ENCODE measurements around the gene NOS3. TPM values are rescaled to one million over a fixed set of nuclear protein-coding genes. Genes with fewer than 3 reads are reported as not detected.

The NOS3 gene
- total RNA-seq, 1 donor from 2014 or later, result 0.74 TPM

DNA sequence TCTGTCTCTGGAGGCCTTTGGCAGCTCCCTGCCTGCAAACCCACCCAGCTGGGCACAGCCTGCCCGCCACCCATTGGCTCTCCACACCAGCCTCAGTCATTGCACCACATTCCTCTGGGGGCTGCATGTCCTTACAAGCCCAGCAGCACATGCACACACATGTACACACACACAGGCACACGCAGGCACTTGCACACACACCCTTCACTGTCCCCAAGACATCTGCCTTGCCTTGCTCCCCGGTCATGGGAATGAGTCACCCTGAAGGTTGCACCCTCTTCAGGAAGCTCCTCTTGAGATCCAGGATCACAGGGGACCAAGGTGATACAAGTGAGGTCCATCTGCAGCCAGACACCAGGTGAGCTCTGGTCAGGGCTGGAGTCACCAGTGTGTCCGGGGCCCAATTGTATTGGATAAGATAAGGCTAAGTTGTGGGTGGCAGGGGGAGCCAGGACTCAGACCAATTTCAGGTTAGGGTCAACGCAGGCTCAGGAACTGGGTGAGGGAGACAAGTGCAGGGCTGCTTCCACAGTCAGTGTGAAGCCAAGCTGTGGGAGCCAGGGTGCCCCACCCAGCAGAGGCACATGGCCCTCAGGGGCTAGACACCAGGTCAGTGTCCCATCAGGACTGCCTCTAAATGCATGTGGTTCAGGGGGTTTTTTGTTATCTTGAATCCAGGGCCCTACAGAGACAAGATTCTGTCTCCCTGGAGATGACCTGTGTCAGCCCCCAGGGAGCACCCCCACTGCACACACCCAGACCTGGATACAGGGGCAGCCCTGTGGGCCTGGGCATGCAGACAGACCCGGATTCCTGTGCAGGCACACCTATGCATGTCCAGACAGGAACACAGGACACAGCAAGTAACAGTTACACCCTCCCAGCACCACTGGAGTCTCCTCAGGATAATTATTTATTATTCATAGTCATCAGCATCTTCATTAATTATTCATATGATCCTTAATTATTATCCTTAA is 46.5 kb upstream of the NOS3 start:
- Mint-ChIP-seq H3K27ac (no peak overlapping the region), H3K27me3 (peaks cover 13% of the 10 kb centered on the region), H3K9me3 (ENCODE audit: low read depth) (no peaks in the 10 kb centered on the region), H3K4me1 (ENCODE audit: low read depth) (no peaks in the 10 kb centered on the region), H3K36me3 (ENCODE audit: insufficient read depth) (no peaks in the 10 kb centered on the region), H3K4me3 (ENCODE audit: low read depth) (no peak overlapping the region)
- no peak for TF ChIP-seq CTCF (IDR thresholded peaks at IDR 0.05; ENCODE audit: unreplicated experiment)
- no peak for DNase-seq (ENCODE audit: low spot score, unreplicated experiment)

- H3K4me3 Mint-ChIP-seq (ENCODE audit: low read depth), result no peak overlapping the region
- no peak for DNase-seq (ENCODE audit: low spot score, unreplicated experiment)
- no peak for TF ChIP-seq CTCF (IDR thresholded peaks at IDR 0.05; ENCODE audit: unreplicated experiment)
- no peaks in the 10 kb centered on the region for H3K4me1 Mint-ChIP-seq (ENCODE audit: low read depth)
- H3K27me3 Mint-ChIP-seq, result peaks cover 13% of the 10 kb centered on the region
- no peak overlapping the region for H3K27ac Mint-ChIP-seq
- no peaks in the 10 kb centered on the region for H3K9me3 Mint-ChIP-seq (ENCODE audit: low read depth)
- no peaks in the 10 kb centered on the region for H3K36me3 Mint-ChIP-seq (ENCODE audit: insufficient read depth)
These were observed 45.5 kb upstream of the NOS3 start for GRCh38 chr7:150945171-150945852.

DNA sequence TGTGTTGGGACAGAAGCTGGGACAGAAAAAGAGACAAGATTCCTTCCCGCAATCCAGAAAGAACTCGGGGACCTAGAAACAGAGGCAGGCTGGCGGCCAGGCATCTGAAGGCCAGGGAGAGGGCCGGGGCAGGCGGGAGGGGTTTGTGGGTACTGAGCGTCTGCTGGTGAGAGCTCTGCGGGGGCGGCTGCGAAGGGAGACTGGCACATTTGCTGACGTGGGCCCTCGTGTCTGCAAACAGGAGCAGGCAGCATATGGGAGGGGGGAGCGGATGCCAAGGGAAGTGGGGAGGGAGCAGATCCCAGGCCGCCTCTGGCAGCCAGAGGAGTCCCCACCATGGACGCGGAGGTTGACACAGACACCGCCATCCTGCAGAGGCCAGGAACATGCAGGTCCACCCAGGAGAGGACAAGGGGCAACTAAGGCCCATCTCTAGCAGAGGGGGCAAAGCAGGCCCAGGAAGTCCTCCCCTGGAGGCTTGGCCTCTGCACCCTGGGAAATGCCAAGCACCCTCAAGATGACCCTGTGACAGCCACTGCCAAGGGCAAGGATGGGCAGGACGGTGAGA is 44.9 kb upstream of the NOS3 start:
- H3K4me3 Mint-ChIP-seq (ENCODE audit: low read depth), result no peak overlapping the region
- DNase-seq (ENCODE audit: low spot score, unreplicated experiment), result no peak
- H3K9me3 Mint-ChIP-seq (ENCODE audit: low read depth), result no peaks in the 10 kb centered on the region
- no peaks in the 10 kb centered on the region for H3K4me1 Mint-ChIP-seq (ENCODE audit: low read depth)
- TF ChIP-seq CTCF (IDR thresholded peaks at IDR 0.05; ENCODE audit: unreplicated experiment), result no peak
- no peaks in the 10 kb centered on the region for H3K36me3 Mint-ChIP-seq (ENCODE audit: insufficient read depth)
- no peak overlapping the region for H3K27ac Mint-ChIP-seq
- peaks cover 9% of the 10 kb centered on the region for H3K27me3 Mint-ChIP-seq

- peaks cover 4% of the 10 kb centered on the region for H3K36me3 Mint-ChIP-seq (ENCODE audit: insufficient read depth)
- H3K4me3 Mint-ChIP-seq (ENCODE audit: low read depth), result no peak overlapping the region
- no peak overlapping the region for H3K27ac Mint-ChIP-seq
- TF ChIP-seq CTCF (IDR thresholded peaks at IDR 0.05; ENCODE audit: unreplicated experiment), result no peak
- no peaks in the 10 kb centered on the region for H3K4me1 Mint-ChIP-seq (ENCODE audit: low read depth)
- DNase-seq (ENCODE audit: low spot score, unreplicated experiment), result no peak
- no peaks in the 10 kb centered on the region for H3K9me3 Mint-ChIP-seq (ENCODE audit: low read depth)
- peaks cover 5% of the 10 kb centered on the region for H3K27me3 Mint-ChIP-seq
These were observed 44.2 kb upstream of the NOS3 start for GRCh38 chr7:150946421-150947240.
